Psoas muscle (tissue), 8 donors: Measurements from ENCODE around the gene KCNB1. TPM values are rescaled to one million over a fixed set of nuclear protein-coding genes. Genes with fewer than 3 reads are reported as not detected.

Experiments used
- ATAC-seq, 4 donors: fragments of 200-7000 bp; cut with Tn5 transposase; one replicate each; pipeline ENCODE4 v1.9.1; 2020; ENCODE audit warnings: moderate library complexity in 3 of 4, mild to moderate bottlenecking in 2 of 4
- DNase-seq, 2 donors: peaks; one replicate each; pipeline ENCODE4 v3.0.0-alpha.2; 2020
- H3K27ac ChIP-seq: fragments of 200-600 bp; one replicate; pipeline ENCODE4 v1.8.0; 2022
- H3K27me3 ChIP-seq, 3 donors: fragments of 200-600 bp in 1 of 3; one replicate each; pipeline versions ENCODE4 v1.6.1 to v1.8.0; 2013 to 2022; ENCODE audit warnings: low read length in 2 of 3, mild to moderate bottlenecking in 2 of 3, moderate library complexity in 1 of 3; ENCODE audit not compliant: insufficient read depth in 3 of 3
- H3K36me3 ChIP-seq, 2 donors: fragments of 200-600 bp in 1 of 2; one replicate each; pipeline versions ENCODE4 v1.6.1 to v1.8.0; 2013 to 2022; ENCODE audit warnings: low read depth in 1 of 2, mild to moderate bottlenecking in 1 of 2, moderate library complexity in 1 of 2; ENCODE audit not compliant: insufficient read depth in 1 of 2
- H3K4me1 ChIP-seq: fragments of 200-600 bp; one replicate; pipeline ENCODE4 v1.8.0; 2022
- H3K4me3 ChIP-seq: fragments of 200-600 bp; one replicate; pipeline ENCODE4 v1.8.0; 2022; ENCODE audit warnings: mild to moderate bottlenecking
- H3K9me3 ChIP-seq: fragments of 200-600 bp; one replicate; pipeline ENCODE4 v1.8.0; 2022
- WGBS, 3 donors: extraction: QIAGEN DNeasy Blood & Tissue Kit; methylation state at CpG; one replicate each; pipeline versions ENCODE4 v1.1.6 to v1.1.7; 2013; 5-methylcytosine and 5-hydroxymethylcytosine counted together
- intact Hi-C, 2 donors: fragments of 100-400 bp; cut with DNase I; formaldehyde crosslinking; loops; one replicate each; pipeline versions ENCODE4 v1.11.0 to v1.14.2; 2022
- polyA plus RNA-seq, 3 donors: library from polyadenylated mRNA; stranded (reverse); fragments of 200-250 nt; gene quantifications; one replicate each; pipeline ENCODE4 v1.2.3, GENCODE V29; 2013
- total RNA-seq, 4 donors: library from RNA; stranded (reverse); fragmentation: NEBNext Ultra II Directional in 2 of 4; extraction: Animal tissue kit (Norgen Biotek cat#: 25700) in 2 of 4; gene quantifications; one replicate each; pipeline versions ENCODE4 v1.2.1 to v1.2.4, GENCODE V29; 2021 to 2023
- TF ChIP-seq, protein P1 (sequence below): fragments of 200-600 bp; IDR thresholded peaks from one replicate; pipeline ENCODE4 v1.8.0; 2022; ENCODE audit warnings: antibody characterized with exemption
- donor health status: healthy with polysubstance abuse.
- donor health status: DM: no; HTN: no; CAD: no; lungs with moderate emphysema.
- donor health status: Bipolar disorder and iron deficiency.
- donor health status: healthy.
- donor health status: DM: yes; HTN: yes; CAD: no.
- donor health status: DM: no; HTN: no; CAD: no.
- donor health status: DM: no; HTN: no; CAD: no.
- donor health status: DM: yes; HTN: yes; CAD: no.

KCNB1 gene
- total and polyA plus RNA-seq, 7 donors: 1.8 to 44.0 (median 5.3) TPM

DNA sequence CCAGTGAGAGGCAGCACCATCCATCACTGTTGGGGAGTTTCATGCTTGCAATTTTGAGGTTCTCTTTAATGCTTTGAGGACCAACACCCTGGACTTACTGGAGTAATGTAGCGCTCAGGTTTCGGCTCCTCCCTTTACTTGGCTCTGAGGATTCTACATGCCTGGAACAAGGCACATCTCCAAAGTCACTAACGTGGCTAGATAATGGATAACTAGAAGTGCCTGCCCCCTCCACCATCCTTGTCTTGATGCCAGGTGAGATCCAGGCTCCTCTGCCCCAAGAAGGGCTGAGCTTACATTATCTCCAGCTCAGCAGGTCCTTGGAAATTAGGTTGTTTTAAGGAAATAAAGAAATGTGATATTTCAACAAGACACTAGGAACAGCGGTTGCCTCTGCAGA is 129.1 kb downstream of the KCNB1 start:
- TF ChIP-seq, protein P1, sequence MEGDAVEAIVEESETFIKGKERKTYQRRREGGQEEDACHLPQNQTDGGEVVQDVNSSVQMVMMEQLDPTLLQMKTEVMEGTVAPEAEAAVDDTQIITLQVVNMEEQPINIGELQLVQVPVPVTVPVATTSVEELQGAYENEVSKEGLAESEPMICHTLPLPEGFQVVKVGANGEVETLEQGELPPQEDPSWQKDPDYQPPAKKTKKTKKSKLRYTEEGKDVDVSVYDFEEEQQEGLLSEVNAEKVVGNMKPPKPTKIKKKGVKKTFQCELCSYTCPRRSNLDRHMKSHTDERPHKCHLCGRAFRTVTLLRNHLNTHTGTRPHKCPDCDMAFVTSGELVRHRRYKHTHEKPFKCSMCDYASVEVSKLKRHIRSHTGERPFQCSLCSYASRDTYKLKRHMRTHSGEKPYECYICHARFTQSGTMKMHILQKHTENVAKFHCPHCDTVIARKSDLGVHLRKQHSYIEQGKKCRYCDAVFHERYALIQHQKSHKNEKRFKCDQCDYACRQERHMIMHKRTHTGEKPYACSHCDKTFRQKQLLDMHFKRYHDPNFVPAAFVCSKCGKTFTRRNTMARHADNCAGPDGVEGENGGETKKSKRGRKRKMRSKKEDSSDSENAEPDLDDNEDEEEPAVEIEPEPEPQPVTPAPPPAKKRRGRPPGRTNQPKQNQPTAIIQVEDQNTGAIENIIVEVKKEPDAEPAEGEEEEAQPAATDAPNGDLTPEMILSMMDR: no peak
- H3K4me3 ChIP-seq: no peak overlapping the region
- DNase-seq: no peak
- 35 to 51% (median 39%) methylated on average over 4 of the region's 4 CpGs for WGBS, 3 donors
- H3K27me3 ChIP-seq: no peaks in the 10 kb centered on the region
- intact Hi-C loops: no loop called here
- H3K36me3 ChIP-seq: no peaks in the 10 kb centered on the region
- no peaks in the 10 kb centered on the region for H3K9me3 ChIP-seq
- no peak for ATAC-seq
- peak overlapping the region; percentile 19 for H3K27ac ChIP-seq
- H3K4me1 ChIP-seq: peaks cover 18% of the 10 kb centered on the region

DNA sequence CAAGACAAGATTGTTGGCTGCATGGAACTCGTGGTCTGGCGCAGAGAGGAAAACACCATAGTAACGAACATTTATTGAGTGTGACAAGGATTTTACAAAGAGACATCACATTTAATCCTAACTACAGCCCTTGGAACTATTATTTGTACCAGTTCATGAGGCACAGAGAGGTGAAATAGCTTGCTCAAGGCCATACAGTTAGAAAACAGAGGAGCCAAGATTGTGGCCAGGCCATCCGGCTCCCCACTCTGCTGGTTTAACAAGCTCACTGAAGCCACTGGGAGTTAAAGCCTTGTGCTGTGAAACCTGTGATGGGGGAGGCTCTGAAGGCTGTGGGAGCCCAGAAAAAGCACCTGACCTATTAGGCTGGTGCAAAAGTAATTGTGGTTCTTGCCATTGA is 129.7 kb downstream of the KCNB1 start:
- no peaks in the 10 kb centered on the region for H3K27me3 ChIP-seq
- H3K4me3 ChIP-seq: no peak overlapping the region
- TF ChIP-seq, protein P1: no peak
- H3K4me1 ChIP-seq: peaks cover 18% of the 10 kb centered on the region
- WGBS, 3 donors: 63 to 79% (median 71%) methylated on average over 4 of the region's 4 CpGs
- peak overlapping the region; percentile 41 for H3K27ac ChIP-seq
- intact Hi-C loops: no loop called here
- no peaks in the 10 kb centered on the region for H3K36me3 ChIP-seq
- DNase-seq (no peak), ATAC-seq (no peak)
- H3K9me3 ChIP-seq: no peaks in the 10 kb centered on the region

DNA sequence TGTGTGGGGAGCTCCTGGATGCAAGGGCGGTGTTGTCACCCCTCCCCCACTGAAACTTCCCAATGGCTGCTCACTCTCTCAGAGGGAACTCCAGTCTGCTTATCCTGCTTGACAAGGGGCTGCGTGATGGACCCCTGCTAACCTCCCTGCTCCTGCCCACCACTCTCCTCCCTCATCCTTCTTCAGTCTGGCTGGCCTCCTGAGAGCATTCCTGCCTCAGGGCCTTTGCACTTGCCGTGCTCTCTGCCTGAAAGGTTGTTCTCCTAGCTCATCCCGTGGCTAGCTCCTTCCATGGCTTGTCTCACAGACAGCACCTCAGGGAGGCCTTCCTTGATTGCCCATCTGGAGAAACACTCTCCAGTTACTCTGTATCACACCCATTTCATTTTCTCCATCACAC is 130.7 kb downstream of the KCNB1 start:
- intact Hi-C loops: no loop called here
- Histone ChIP-seq H3K36me3 (no peaks in the 10 kb centered on the region), H3K4me1 (peaks cover 13% of the 10 kb centered on the region), H3K27ac (no peak overlapping the region), H3K27me3 (no peaks in the 10 kb centered on the region), H3K9me3 (no peaks in the 10 kb centered on the region), H3K4me3 (no peak overlapping the region)
- DNase-seq (no peak), ATAC-seq (no peak)
- 90 to 98% (median 94%) methylated on average over 4 of the region's 4 CpGs for whole genome bisulfite sequencing, 3 donors
- TF ChIP-seq, protein P1: no peak

DNA sequence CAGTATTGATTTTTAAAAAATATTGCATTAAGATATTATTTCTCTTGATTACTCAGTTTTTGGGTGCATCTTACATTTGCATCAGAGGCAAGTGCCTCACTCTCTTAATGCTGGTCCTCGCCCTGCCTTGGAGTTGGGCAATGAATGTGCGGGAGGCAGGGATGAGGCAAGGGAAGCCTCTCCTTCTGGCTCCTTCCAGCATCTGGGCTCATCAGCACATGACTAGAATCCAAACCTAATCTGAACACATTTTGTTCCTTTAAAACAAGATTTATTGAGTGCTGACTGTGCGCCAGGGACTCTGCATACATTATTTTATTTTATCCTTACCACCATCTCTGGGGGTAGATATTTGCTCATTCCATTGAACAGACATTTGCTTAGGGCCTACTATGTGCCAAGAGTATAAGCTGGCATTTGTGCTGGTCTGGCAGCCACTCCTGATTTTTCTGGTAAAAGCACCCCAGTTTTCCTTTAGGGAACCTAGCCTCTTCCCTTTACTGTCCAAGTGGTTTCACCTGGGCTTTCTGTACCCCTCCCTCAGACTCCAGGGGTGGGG is 132.7 kb downstream of the KCNB1 start:
- TF ChIP-seq, protein P1: no peak
- Histone ChIP-seq H3K4me3 (no peak overlapping the region), H3K27ac (no peak overlapping the region), H3K36me3 (no peaks in the 10 kb centered on the region), H3K9me3 (no peaks in the 10 kb centered on the region), H3K27me3 (no peaks in the 10 kb centered on the region), H3K4me1 (peaks cover 23% of the 10 kb centered on the region)
- DNase-seq: peak; percentile 56 to 61
- intact Hi-C loops: loop anchor here in 1 of 2 donors (5.0 kb wide), 1 partner anchor 38 kb away; no protein-coding TSS in a partner anchor
- WGBS, 3 donors: 89 to 95% (median 94%) methylated on average over 3 of the region's 3 CpGs
- ATAC-seq: no peak

DNA sequence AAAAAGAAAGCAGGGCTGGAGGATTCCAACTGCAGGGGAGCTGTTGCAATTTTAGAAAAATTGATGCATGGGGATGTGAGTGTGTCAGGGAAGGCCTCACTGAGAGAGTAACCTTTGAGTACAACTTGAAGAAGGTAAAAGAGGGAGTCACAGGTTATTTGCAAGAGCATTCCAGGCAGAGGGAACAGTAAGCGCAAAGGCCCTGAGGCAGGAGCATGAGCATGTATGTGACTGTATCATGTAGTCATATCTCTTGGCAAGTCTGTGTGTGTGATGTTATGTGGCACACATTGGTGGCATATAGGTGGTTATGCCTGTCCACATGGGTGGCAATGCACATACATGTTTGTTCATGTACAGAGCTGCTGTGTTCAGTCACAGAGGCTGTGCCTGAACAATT is 133.4 kb downstream of the KCNB1 start:
- ATAC-seq (no peak), DNase-seq (no peak)
- intact Hi-C loops: loop anchor here in 1 of 2 donors (5.0 kb wide), 1 partner anchor 38 kb away; no protein-coding TSS in a partner anchor
- no peaks in the 10 kb centered on the region for H3K9me3 ChIP-seq
- H3K4me3 ChIP-seq: no peak overlapping the region
- H3K4me1 ChIP-seq: peaks cover 26% of the 10 kb centered on the region
- H3K27ac ChIP-seq: no peak overlapping the region
- TF ChIP-seq, protein P1: no peak
- H3K27me3 ChIP-seq: no peaks in the 10 kb centered on the region
- no peaks in the 10 kb centered on the region for H3K36me3 ChIP-seq
- 96 to 100% (median 100%) methylated on average over 1 of the region's 1 CpG for WGBS, 3 donors
